ENCODE results near the gene PDPK1. TPM values are rescaled to one million over a fixed set of nuclear protein-coding genes. Genes with fewer than 3 reads are reported as not detected.
"Not testable (repeated sequence)": the region's sequence is repeated elsewhere in the genome, so short reads cannot be mapped to it uniquely, and the experiment has no call there.

PDPK1 gene
- total and polyA plus RNA-seq, 12 donors, result 23.9 to 69.7 (median 41.0) TPM

DNA sequence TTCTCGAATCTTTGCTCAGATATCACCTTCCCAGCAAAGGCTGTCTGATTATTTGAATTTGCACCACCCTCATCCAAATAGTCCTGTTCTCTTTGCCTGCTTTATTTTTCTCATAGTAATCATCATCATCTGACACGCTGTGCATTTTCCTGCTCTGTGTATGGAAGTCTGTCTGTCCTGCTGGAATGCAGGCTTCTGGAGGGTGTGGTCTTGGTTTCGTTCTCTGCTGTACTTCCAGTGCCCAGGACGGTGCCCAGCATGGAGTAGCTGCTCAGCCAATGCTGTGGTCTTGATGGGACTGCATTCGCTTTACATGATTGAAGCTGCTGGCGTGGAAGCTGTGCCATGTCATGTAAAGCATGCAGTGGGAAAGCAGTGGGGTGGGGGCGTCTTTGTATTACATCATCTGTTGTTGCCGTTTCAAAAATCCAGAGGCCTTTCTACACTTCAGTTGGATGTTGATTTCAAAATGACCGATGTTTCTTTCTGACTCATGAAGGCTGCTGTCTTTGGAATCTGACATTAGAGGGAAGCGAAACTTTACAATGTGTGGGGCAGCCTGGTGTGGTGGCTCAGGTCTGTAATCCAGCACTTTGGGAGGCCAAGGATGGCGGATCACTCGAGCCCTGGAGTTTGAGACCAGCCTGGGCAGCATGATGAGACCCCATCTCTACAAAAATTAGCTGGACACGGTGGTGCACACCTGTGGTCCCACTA lies 17.0 kb downstream of the PDPK1 start:
- H3K27ac ChIP-seq; H3K36me3 ChIP-seq (replicated peaks in 1 of 2); H3K9me3 ChIP-seq (replicated peaks in 1 of 3); DNase-seq; H3K4me1 ChIP-seq (replicated peaks in 1 of 2); H3K4me3 ChIP-seq; intact Hi-C loops (cut with DNase I); H3K27me3 ChIP-seq: not testable (repeated sequence)
- WGBS, 4 donors, result no CpG with 5 or more reads among the region's 13 CpGs

DNA sequence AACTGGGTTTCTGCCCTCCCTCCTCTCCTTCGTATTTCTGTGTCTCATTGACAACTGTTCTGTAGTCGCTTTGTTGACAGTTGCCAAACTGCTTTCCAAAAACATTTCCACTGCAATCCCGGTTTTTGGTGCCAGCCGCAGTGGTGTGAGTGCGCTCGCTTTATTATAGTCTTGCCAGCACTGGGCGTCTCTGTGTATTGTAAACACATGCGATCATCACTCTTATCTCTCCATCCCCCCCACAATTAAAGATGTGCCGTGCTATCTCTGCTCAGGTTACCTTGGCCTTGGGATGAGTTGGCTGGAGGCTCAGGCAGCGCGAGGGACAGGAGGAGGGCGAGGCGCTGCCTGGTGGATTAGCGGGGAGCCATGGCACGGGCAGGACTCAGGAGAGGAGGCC lies 19.3 kb downstream of the PDPK1 start:
- peak in 6 of 7 donors; percentile 52 to 81 (median 68) for DNase-seq
- H3K27me3 ChIP-seq; intact Hi-C loops (cut with DNase I); H3K4me3 ChIP-seq; H3K36me3 ChIP-seq (replicated peaks in 1 of 2); H3K4me1 ChIP-seq (replicated peaks in 1 of 2); H3K27ac ChIP-seq; H3K9me3 ChIP-seq (replicated peaks in 1 of 3): not testable (repeated sequence)
- WGBS, 4 donors, result 24 to 65% methylated on average over 6 of the region's 15 CpGs; no CpG with 5 or more reads in 2 of the 4 donors

DNA sequence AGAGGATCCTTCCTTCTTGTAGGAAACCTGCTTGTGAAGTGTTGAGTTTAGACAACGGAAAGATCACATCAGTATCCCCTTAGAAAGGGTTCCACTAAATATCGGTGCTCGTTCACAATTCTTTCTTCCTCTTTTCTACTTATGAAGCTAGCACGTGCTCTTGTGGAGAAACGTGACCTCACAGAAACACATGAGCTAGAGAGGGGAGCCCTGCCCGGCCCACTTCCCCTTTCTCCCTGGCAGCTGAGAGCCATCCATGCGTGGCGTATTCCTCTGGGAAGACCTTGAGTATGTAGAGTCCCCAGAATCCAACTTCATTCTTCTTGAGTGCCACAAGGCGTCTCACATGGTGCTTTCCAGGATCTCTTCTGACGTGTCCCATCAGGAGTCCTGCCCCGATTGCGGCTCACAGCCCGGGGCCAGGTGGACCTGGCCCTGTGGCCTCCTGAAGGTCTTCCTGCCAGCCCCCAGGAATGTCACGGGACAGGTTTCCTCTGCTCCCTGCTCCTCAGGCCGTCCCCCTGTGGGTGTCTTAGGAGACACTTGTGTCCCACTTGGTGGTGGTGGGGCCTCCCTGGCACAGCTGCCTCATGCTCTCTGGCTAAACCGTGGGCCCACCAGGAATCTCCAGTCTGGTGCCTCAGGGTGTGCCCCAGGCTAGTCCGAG lies 22.4 kb downstream of the PDPK1 start:
- DNase-seq, result peak in 1 of 7 donors; percentile 5
- intact Hi-C loops (cut with DNase I); H3K9me3 ChIP-seq (replicated peaks in 1 of 3); H3K4me3 ChIP-seq; H3K27ac ChIP-seq; H3K4me1 ChIP-seq (replicated peaks in 1 of 2); H3K27me3 ChIP-seq; H3K36me3 ChIP-seq (replicated peaks in 1 of 2): not testable (repeated sequence)
- WGBS, 4 donors, result 53 to 74% (median 61%) methylated on average over 4 to 8 of the region's 17 CpGs

DNA sequence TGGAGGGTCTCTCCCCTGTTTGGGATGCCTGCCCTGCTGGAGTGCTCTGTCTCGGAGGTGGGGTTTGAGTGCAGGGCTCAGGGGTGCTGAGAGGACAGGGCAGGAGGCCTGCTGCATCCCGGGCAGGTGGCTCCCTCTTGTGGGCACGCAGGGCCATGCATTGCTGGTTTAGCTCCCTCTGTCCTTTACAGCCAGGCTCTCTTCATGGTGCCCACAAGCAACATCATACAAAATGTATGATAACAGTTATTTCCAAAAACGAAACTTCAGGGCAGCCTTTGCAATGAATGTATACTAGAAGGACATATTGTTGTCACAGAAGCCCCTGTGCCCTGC lies 22.9 kb downstream of the PDPK1 start:
- 4 to 14% methylated on average over 1 to 2 of the region's 4 CpGs; no CpG with 5 or more reads in 2 of the 4 donors for whole genome bisulfite sequencing, 4 donors

DNA sequence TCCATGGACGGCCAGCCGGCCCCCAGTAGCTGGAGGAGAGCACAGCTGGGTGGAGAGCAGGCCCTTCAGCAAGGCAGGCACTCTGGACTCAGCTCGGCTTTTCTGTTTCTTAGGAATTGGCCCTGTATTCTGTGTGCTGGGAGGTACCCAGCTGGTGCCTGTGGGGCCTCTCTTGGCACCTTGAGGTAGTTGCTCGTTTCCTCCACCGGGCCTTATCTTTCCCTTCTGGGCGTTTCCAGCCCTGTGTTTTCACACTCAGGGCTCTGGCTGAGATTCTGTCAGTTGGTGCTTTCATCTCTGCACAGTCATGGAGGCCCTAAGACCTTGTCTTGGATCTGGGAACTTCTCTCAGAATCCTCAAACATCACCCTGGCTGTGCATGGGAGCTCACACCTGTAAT lies 29.7 kb downstream of the PDPK1 start:
- H3K4me1 ChIP-seq (replicated peaks in 1 of 2); H3K27me3 ChIP-seq; H3K36me3 ChIP-seq (replicated peaks in 1 of 2); intact Hi-C loops (cut with DNase I); DNase-seq; H3K4me3 ChIP-seq; H3K9me3 ChIP-seq (replicated peaks in 1 of 3); H3K27ac ChIP-seq: not testable (repeated sequence)
- WGBS, 4 donors, result no CpG with 5 or more reads among the region's 6 CpGs

More for the DNA sequence above, 22.9 kb downstream of the PDPK1 start:
- H3K27me3 ChIP-seq; H3K36me3 ChIP-seq (replicated peaks in 1 of 2); H3K9me3 ChIP-seq (replicated peaks in 1 of 3); H3K4me3 ChIP-seq; H3K27ac ChIP-seq; intact Hi-C loops (cut with DNase I); H3K4me1 ChIP-seq (replicated peaks in 1 of 2): not testable (repeated sequence)
- DNase-seq, result peak; percentile 64 to 90 (median 83)
- TF ChIP-seq, protein P1, sequence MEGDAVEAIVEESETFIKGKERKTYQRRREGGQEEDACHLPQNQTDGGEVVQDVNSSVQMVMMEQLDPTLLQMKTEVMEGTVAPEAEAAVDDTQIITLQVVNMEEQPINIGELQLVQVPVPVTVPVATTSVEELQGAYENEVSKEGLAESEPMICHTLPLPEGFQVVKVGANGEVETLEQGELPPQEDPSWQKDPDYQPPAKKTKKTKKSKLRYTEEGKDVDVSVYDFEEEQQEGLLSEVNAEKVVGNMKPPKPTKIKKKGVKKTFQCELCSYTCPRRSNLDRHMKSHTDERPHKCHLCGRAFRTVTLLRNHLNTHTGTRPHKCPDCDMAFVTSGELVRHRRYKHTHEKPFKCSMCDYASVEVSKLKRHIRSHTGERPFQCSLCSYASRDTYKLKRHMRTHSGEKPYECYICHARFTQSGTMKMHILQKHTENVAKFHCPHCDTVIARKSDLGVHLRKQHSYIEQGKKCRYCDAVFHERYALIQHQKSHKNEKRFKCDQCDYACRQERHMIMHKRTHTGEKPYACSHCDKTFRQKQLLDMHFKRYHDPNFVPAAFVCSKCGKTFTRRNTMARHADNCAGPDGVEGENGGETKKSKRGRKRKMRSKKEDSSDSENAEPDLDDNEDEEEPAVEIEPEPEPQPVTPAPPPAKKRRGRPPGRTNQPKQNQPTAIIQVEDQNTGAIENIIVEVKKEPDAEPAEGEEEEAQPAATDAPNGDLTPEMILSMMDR (IDR thresholded peaks at IDR 0.05), result peak in 2 of 6 experiments; percentile 33 to 46

DNA sequence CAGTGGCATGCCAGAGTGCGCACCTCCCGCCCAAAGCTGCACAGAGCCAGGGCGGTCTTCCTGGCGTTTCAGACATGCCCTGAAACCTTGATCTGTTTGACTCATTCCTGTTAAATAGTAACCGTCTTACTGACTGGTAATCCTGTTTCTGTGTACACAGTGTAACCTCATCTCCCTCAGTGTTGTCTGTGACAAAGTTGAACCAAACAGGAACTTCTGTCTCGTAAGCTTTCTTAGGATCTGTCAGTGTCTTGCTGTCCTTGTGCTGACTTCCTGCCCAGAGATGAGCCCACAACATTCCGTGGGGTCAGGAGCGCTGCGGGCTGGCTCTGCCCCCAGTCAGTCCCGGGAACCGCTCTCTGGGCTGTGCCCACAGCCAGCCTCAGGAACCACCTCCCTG lies 30.8 kb downstream of the PDPK1 start:
- H3K27me3 ChIP-seq; H3K27ac ChIP-seq; H3K4me3 ChIP-seq; H3K4me1 ChIP-seq (replicated peaks in 1 of 2); intact Hi-C loops (cut with DNase I); H3K9me3 ChIP-seq (replicated peaks in 1 of 3); H3K36me3 ChIP-seq (replicated peaks in 1 of 2); DNase-seq: not testable (repeated sequence)
- whole genome bisulfite sequencing, 4 donors, result no CpG with 5 or more reads among the region's 11 CpGs

DNA sequence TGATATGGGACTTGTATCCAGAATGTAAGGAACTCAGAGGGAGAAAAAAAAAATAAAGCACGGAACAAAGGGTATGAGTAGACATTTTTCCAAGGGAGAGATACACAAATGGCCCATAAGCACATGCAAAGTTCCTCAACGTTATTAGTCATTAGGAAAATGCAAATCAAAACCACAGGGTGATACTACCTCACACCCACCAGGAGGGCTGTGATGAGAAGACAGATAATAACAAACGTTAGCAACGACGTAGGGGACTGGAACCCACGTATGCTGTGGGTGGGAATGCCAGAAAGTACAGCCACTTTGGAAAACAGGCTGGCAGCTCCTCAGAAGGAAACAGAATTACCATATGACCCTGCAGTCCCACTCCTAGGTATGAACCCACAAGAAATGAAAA lies 34.9 kb downstream of the PDPK1 start:
- H3K27me3 ChIP-seq; intact Hi-C loops (cut with DNase I); H3K9me3 ChIP-seq (replicated peaks in 1 of 3); H3K4me1 ChIP-seq (replicated peaks in 1 of 2); H3K36me3 ChIP-seq (replicated peaks in 1 of 2); DNase-seq; H3K4me3 ChIP-seq; H3K27ac ChIP-seq: not testable (repeated sequence)
- no CpG with 5 or more reads among the region's 6 CpGs for WGBS, 4 donors

DNA sequence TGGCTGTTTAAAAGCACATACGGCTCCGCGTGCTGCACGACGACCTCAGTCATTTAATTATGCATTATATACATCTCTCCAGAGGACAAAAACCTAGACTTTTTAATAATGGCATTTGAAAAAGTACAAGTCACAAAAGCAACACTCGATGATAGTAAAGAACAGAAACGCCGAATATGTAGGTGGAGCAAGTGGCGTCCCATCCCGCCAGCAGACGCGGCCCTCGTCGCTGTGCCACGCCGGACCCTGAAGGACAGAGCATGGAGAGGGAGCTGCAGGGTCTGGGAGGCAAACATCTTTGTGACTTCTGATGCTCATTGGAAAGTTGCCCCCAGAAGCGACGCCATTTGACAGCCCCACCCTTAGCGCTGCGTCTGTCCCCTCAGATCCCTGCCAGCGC lies 38.0 kb downstream of the PDPK1 start:
- H3K4me3 ChIP-seq; H3K36me3 ChIP-seq (replicated peaks in 1 of 2); H3K27ac ChIP-seq; H3K9me3 ChIP-seq (replicated peaks in 1 of 3); H3K27me3 ChIP-seq; H3K4me1 ChIP-seq (replicated peaks in 1 of 2); intact Hi-C loops (cut with DNase I): not testable (repeated sequence)
- WGBS, 4 donors, result 55 to 98% (median 79%) methylated on average over 5 to 11 of the region's 21 CpGs
- peak in 1 of 7 donors; percentile 1 for DNase-seq

DNA sequence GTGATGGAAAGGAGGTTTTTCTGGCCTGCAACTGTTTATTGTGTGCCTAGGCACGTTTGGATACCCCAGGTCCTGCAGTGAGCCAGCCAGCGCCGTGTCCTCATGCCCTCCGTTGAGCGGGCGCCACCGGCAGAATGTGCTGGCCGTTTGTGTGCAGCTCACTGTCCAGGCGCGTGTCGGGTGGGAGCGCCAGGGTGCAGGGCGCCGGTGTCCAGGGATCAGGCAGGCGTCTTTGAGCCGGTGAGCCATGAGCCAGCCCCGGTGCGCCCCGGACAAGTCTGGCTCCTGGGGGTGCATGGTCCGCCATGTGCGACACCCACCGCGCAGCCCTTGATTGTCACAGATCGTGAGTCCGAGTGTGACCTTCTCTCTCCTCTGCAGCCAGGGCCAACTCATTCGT lies 39.2 kb downstream of the PDPK1 start:
- H3K27ac ChIP-seq; H3K4me3 ChIP-seq; intact Hi-C loops (cut with DNase I); H3K36me3 ChIP-seq (replicated peaks in 1 of 2); H3K27me3 ChIP-seq; H3K4me1 ChIP-seq (replicated peaks in 1 of 2); H3K9me3 ChIP-seq (replicated peaks in 1 of 3): not testable (repeated sequence)
- 94 to 96% methylated on average over 14 to 20 of the region's 26 CpGs; no CpG with 5 or more reads in 2 of the 4 donors for WGBS, 4 donors
- DNase-seq, result peak in 1 of 7 donors; percentile 0

DNA sequence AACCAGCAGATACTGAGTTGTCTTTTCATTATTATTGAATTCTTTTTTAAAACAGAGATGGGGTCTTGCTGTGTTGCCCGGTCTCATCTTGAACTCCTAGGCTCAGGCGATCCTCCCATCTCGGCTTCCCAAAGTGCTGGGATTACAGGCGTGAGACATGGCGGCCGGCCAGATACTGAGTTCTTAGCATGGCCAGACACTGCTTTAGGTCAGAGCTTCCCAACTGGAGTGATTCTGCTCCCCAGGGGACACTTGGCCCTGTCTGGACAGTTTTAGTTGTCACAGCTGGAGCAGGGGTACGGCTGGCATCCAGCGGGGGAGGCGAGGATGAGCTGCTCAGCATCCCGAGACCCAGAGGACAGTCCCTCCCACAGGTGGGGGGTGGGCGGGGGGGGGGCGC lies 41.1 kb downstream of the PDPK1 start:
- H3K27ac ChIP-seq; H3K36me3 ChIP-seq (replicated peaks in 1 of 2); intact Hi-C loops (cut with DNase I); H3K4me1 ChIP-seq (replicated peaks in 1 of 2); DNase-seq; H3K4me3 ChIP-seq; H3K9me3 ChIP-seq (replicated peaks in 1 of 3); H3K27me3 ChIP-seq: not testable (repeated sequence)
- WGBS, 4 donors, result 85 to 91% methylated on average over 3 of the region's 12 CpGs; no CpG with 5 or more reads in 2 of the 4 donors
